HepG2 (cell line): ENCODE data around the gene EGFL8. TPM values are rescaled to one million over a fixed set of nuclear protein-coding genes. Genes with fewer than 3 reads are reported as not detected.

Experiments used
- BHLHE40 ChIP-seq: IDR thresholded peaks from 2 replicates; pipeline ENCODE4 v1.6.1; 2011; ENCODE audit warnings: low read length, improper control_type of control experiment
- CEBPB ChIP-seq: IDR thresholded peaks from 2 replicates; pipeline ENCODE4 v1.6.1; 2011; ENCODE audit warnings: low read depth, low read length, improper control_type of control experiment, borderline replicate concordance
- ELF4 ChIP-seq: sonication (generic); formaldehyde crosslinking; IDR thresholded peaks from 2 replicates; pipeline ENCODE4 v1.5.0; 2020; ENCODE audit warnings: missing genetic modification reagents, mild to moderate bottlenecking, moderate library complexity, borderline replicate concordance
- FOXC1 ChIP-seq: sonication (generic); formaldehyde crosslinking; IDR thresholded peaks from 2 replicates; pipeline ENCODE4 v1.8.0; 2022; ENCODE audit warnings: mild to moderate bottlenecking, missing genetic modification reagents, borderline replicate concordance
- HDAC2 ChIP-seq: sonication (generic); formaldehyde crosslinking; IDR thresholded peaks from 2 replicates; pipeline ENCODE4 v1.4.0; 2020; ENCODE audit warnings: missing genetic modification reagents
- HOXA3 ChIP-seq: sonication (generic); formaldehyde crosslinking; IDR thresholded peaks from 2 replicates; pipeline ENCODE4 v1.5.0; 2020; ENCODE audit warnings: missing genetic modification reagents
- IRF1 ChIP-seq: sonication (generic); formaldehyde crosslinking; IDR thresholded peaks from 2 replicates; pipeline ENCODE4 v1.4.0; 2020; ENCODE audit warnings: low read depth, mild to moderate bottlenecking, missing genetic modification reagents
- KLF16 ChIP-seq, 2 experiments: sonication (generic) in 1 of 2; formaldehyde crosslinking in 1 of 2; IDR thresholded peaks; 2 replicates each; pipeline versions ENCODE4 v1.6.1 to v1.8.0; 2016 to 2023; ENCODE audit warnings: missing genetic modification reagents in 2 of 2, missing compliant biosample characterization in 1 of 2
- NFYB ChIP-seq: sonication (generic); formaldehyde crosslinking; IDR thresholded peaks from 2 replicates; pipeline ENCODE4 v1.4.0; 2020; ENCODE audit warnings: missing genetic modification reagents
- PRDM4 ChIP-seq: sonication (generic); formaldehyde crosslinking; IDR thresholded peaks from 2 replicates; pipeline ENCODE4 v1.9.0; 2021; ENCODE audit warnings: missing genetic modification reagents, borderline replicate concordance
- SNAPC5 ChIP-seq: sonication (generic); formaldehyde crosslinking; IDR thresholded peaks from 2 replicates; pipeline ENCODE4 v1.8.1; 2023; ENCODE audit warnings: mild to moderate bottlenecking, missing genetic modification reagents, borderline replicate concordance
- TCF12 ChIP-seq, 2 experiments: fragments of 450-650 bp in 1 of 2; sonication (generic) in 1 of 2; formaldehyde crosslinking in 1 of 2; IDR thresholded peaks; 2 replicates each; pipeline versions ENCODE4 v1.6.1 to v1.8.0; 2017 to 2022; ENCODE audit warnings: antibody characterized with exemption in 1 of 2, mild to moderate bottlenecking in 1 of 2, missing genetic modification reagents in 1 of 2, moderate library complexity in 1 of 2
- ZBTB14 ChIP-seq: sonication (generic); formaldehyde crosslinking; IDR thresholded peaks from 2 replicates; pipeline ENCODE4 v1.4.0; 2020; ENCODE audit warnings: missing genetic modification reagents
- ZBTB7A ChIP-seq: sonication (generic); formaldehyde crosslinking; IDR thresholded peaks from 2 replicates; pipeline ENCODE4 v1.8.0; 2022; ENCODE audit warnings: mild to moderate bottlenecking, missing genetic modification reagents
- ZKSCAN1 ChIP-seq: fragments of 150-350 bp; IDR thresholded peaks from 2 replicates; pipeline ENCODE4 v1.6.1; 2014; ENCODE audit warnings: low read length
- ZNF234 ChIP-seq: sonication (generic); formaldehyde crosslinking; conservative IDR thresholded peaks from 2 replicates; pipeline ENCODE4 v1.5.1; 2020; ENCODE audit warnings: mild to moderate bottlenecking, missing genetic modification reagents
- ZNF331 ChIP-seq: sonication (generic); formaldehyde crosslinking; IDR thresholded peaks from 2 replicates; pipeline ENCODE4 v1.4.0; 2020; ENCODE audit warnings: missing genetic modification reagents
- ZNF33B ChIP-seq: sonication (generic); formaldehyde crosslinking; IDR thresholded peaks from 2 replicates; pipeline ENCODE4 v1.5.1; 2020; ENCODE audit warnings: mild to moderate bottlenecking, missing genetic modification reagents
- ZNF597 ChIP-seq: sonication (generic); formaldehyde crosslinking; IDR thresholded peaks from 2 replicates; pipeline ENCODE4 v1.5.0; 2020; ENCODE audit warnings: missing genetic modification reagents
- ZNF7 ChIP-seq: IDR thresholded peaks from 2 replicates; pipeline ENCODE4 v1.6.1; 2016; ENCODE audit warnings: missing biosample characterization, missing genetic modification reagents
- ZNF782 ChIP-seq: sonication (generic); formaldehyde crosslinking; IDR thresholded peaks from 2 replicates; pipeline ENCODE4 v1.4.0; 2020; ENCODE audit warnings: missing genetic modification reagents, mild to moderate bottlenecking, borderline replicate concordance
- ZNF83 ChIP-seq: sonication (generic); formaldehyde crosslinking; IDR thresholded peaks from 2 replicates; pipeline ENCODE4 v1.4.0; 2020; ENCODE audit warnings: missing genetic modification reagents, mild to moderate bottlenecking, borderline replicate concordance
- polyA plus RNA-seq, 8 experiments: library from polyadenylated mRNA; depleted of rRNA in 3 of 8; stranded (reverse) in 7 of 8; unstranded in 1 of 8; fragments of >200 nt; fragmentation: Illumina TruSeq in 4 of 8; extraction: Trizol in 4 of 8; gene quantifications; 2 replicates each; pipeline versions ENCODE4 v1.2.1 to v1.2.3, GENCODE V29; 2011 to 2016; ENCODE audit warnings: low read depth in 4 of 8, missing spikeins in 1 of 8, mixed read lengths in 1 of 8; ENCODE audit not compliant: insufficient read depth in 1 of 8
- total RNA-seq, 5 experiments: library from RNA; depleted of rRNA; stranded (reverse); fragments of >200 nt; fragmentation: Illumina TruSeq; extraction: Trizol; gene quantifications; 2 replicates each; pipeline ENCODE4 v1.2.3, GENCODE V29; 2016; ENCODE audit warnings: low read depth in 1 of 5

The EGFL8 gene
- total and polyA plus RNA-seq, 2 of the 13 experiments (the other 11 are each of a cell fraction or from before 2014, with no cell fraction given): 10.0 to 11.5 TPM

- TF ChIP-seq KLF16 (CRISPR knock-in tag; IDR thresholded peaks at IDR 0.05): peak in 1 of 2 experiments; percentile 67; a peak in 1 of 4 replicates
- TF ChIP-seq ELF4 (CRISPR knock-in tag): no peak
- TF ChIP-seq CEBPB: no peak
- TF ChIP-seq PRDM4 (CRISPR knock-in tag): no peak
- TF ChIP-seq NFYB: peak; percentile 91
- no peak for TF ChIP-seq TCF12 (IDR thresholded peaks at IDR 0.05)
- TF ChIP-seq TCF12 (CRISPR knock-in tag; IDR thresholded peaks at IDR 0.05): 0 out of 2 replicates have a peak, but pooled peaks have one; percentile 68
- no peak for TF ChIP-seq ZKSCAN1
- TF ChIP-seq HOXA3: peak; percentile 47; the same call in 1 of the 2 replicates
- TF ChIP-seq ZNF83 (CRISPR knock-in tag): no peak
- peak; percentile 38; the same call in 1 of the 2 replicates for TF ChIP-seq ZNF331 (CRISPR knock-in tag)
- peak; percentile 74; the same call in 1 of the 2 replicates for TF ChIP-seq ZNF782 (CRISPR knock-in tag)
- 0 out of 2 replicates have a peak, but pooled peaks have one; percentile 57 for TF ChIP-seq IRF1 (CRISPR knock-in tag)
- no peak for TF ChIP-seq ZBTB7A (CRISPR knock-in tag)
- no peak for TF ChIP-seq ZNF7 (CRISPR knock-in tag)
- no peak for TF ChIP-seq ZNF597 (CRISPR knock-in tag)
- TF ChIP-seq ZNF234 (CRISPR knock-in tag): no peak
- TF ChIP-seq ZBTB14 (CRISPR knock-in tag): no peak
- TF ChIP-seq FOXC1: no peak; the same call in 1 of the 2 replicates
- peak; percentile 91 for TF ChIP-seq BHLHE40
- TF ChIP-seq ZNF33B: peak; percentile 75; the same call in 1 of the 2 replicates
- peak; percentile 30; the same call in 1 of the 2 replicates for TF ChIP-seq SNAPC5 (CRISPR knock-in tag)
- TF ChIP-seq HDAC2 (CRISPR knock-in tag): 0 out of 2 replicates have a peak, but pooled peaks have one; percentile 25
Measured at GRCh38 chr6:32127717-32128592, 36.4 kb upstream of the EGFL8 start, which contains the start of gene ATF6B (continued).
